Esophagus squamous epithelium (tissue), 5 donors: Measurements from ENCODE around the gene ZNF766. TPM values are rescaled to one million over a fixed set of nuclear protein-coding genes. Genes with fewer than 3 reads are reported as not detected.

Source experiments
- DNase-seq: peaks from one replicate; lab custom pipeline; 2025; lab: John Stamatoyannopoulos, UW
- H3K27ac ChIP-seq, 4 donors: fragments of 200-600 bp; sonication (generic); one replicate each; pipeline ENCODE4 v1.5.1; 2016 to 2019; ENCODE audit warnings: mild to moderate bottlenecking in 1 of 4
- H3K27me3 ChIP-seq, 4 donors: fragments of 200-600 bp; sonication (generic); 1 replicate in 3 of 4; 2 replicates in 1 of 4; pipeline versions ENCODE4 v1.5.1 to v1.6.0; 2017 to 2021; ENCODE audit warnings: antibody characterized with exemption in 1 of 4
- H3K36me3 ChIP-seq, 3 donors: fragments of 200-600 bp; sonication (generic); one replicate each; pipeline ENCODE4 v1.5.1; 2016 to 2019
- H3K4me1 ChIP-seq, 3 donors: fragments of 200-600 bp; sonication (generic); one replicate each; pipeline ENCODE4 v1.5.1; 2017 to 2019
- H3K4me3 ChIP-seq, 4 donors: fragments of 200-600 bp; sonication (generic); 1 replicate in 3 of 4; 2 replicates in 1 of 4; pipeline ENCODE4 v1.5.1; 2016 to 2019; ENCODE audit warnings: mild to moderate bottlenecking in 2 of 4, moderate library complexity in 1 of 4
- H3K9me3 ChIP-seq, 3 donors: fragments of 200-600 bp; sonication (generic); one replicate each; pipeline ENCODE4 v1.5.1; 2016 to 2019
- POLR2A ChIP-seq, 4 donors: fragments of 450-650 bp; IDR thresholded peaks; one replicate each; pipeline ENCODE4 v1.6.1; 2017; ENCODE audit warnings: antibody characterized with exemption in 4 of 4, mild to moderate bottlenecking in 4 of 4, moderate library complexity in 3 of 4
- WGBS, 2 donors: methylation state at CpG; one replicate each; pipeline ENCODE4 v1.1.5; 2018; 5-methylcytosine and 5-hydroxymethylcytosine counted together
- intact Hi-C: fragments of 100-400 bp; cut with DNase I; formaldehyde crosslinking; loops from one replicate; pipeline ENCODE4 v1.15.0; 2022
- total RNA-seq, 4 donors: library from RNA; depleted of rRNA; stranded (reverse); fragments of >200 nt; gene quantifications; one replicate each; pipeline ENCODE4 v1.1.0, GENCODE V29; 2016
- TF ChIP-seq, protein P1 (sequence below), 6 experiments: fragments of 450-650 bp in 4 of 6; fragments of 200-600 bp in 2 of 6; sonication (generic) in 2 of 6; IDR thresholded peaks; one replicate each; pipeline ENCODE4 v1.5.1; 2016 to 2019; ENCODE audit warnings: antibody characterized with exemption in 6 of 6, mild to moderate bottlenecking in 4 of 6, moderate library complexity in 4 of 6
- donor health status: DM: yes; HTN: yes; CAD: no.

ZNF766 gene
- total RNA-seq, 4 donors from 2014 or later, result 2.5 to 8.4 (median 3.9) TPM

GRCh38 chr19:52307275-52307674, 37.9 kb downstream of the ZNF766 start:
- peaks cover 0 to 99% (median 5%) of the 10 kb centered on the region in 3 donors for H3K36me3 ChIP-seq
- peaks cover 13 to 99% (median 78%) of the 10 kb centered on the region in 3 donors for H3K9me3 ChIP-seq
- DNase-seq, result no peak
- H3K27me3 ChIP-seq, result no peaks in the 10 kb centered on the region
- 94 to 95% methylated on average over 6 to 9 of the region's 10 CpGs for WGBS, 2 donors
- H3K27ac ChIP-seq, result no peak overlapping the region
- H3K4me1 ChIP-seq, result no peaks in the 10 kb centered on the region
- intact Hi-C loops, result no loop called here
- no peak for TF ChIP-seq POLR2A (IDR thresholded peaks at IDR 0.05)
- TF ChIP-seq, protein P1, sequence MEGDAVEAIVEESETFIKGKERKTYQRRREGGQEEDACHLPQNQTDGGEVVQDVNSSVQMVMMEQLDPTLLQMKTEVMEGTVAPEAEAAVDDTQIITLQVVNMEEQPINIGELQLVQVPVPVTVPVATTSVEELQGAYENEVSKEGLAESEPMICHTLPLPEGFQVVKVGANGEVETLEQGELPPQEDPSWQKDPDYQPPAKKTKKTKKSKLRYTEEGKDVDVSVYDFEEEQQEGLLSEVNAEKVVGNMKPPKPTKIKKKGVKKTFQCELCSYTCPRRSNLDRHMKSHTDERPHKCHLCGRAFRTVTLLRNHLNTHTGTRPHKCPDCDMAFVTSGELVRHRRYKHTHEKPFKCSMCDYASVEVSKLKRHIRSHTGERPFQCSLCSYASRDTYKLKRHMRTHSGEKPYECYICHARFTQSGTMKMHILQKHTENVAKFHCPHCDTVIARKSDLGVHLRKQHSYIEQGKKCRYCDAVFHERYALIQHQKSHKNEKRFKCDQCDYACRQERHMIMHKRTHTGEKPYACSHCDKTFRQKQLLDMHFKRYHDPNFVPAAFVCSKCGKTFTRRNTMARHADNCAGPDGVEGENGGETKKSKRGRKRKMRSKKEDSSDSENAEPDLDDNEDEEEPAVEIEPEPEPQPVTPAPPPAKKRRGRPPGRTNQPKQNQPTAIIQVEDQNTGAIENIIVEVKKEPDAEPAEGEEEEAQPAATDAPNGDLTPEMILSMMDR (IDR thresholded peaks at IDR 0.05), result no peak
- peak overlapping the region in 1 of 4 donors; percentile 2 for H3K4me3 ChIP-seq

DNA sequence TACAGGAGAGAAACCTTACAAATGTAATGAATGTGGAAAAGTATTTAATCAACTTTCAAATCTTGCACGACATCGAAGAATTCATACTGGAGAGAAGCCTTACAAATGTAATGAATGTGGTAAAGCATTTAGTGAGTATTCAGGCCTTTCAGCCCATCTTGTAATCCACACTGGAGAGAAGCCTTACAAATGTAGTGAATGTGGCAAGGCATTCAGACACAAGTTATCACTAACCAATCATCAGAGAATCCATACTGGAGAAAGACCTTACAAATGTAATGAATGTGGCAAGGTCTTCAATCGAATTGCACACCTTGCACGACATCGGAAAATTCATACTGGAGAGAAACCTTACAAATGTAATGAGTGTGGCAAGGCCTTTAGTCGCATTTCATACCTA, 53.0 kb downstream of the ZNF766 start:
- WGBS, 2 donors, result 93 to 95% methylated on average over 6 of the region's 6 CpGs
- Histone ChIP-seq H3K9me3 (peaks cover 14 to 100% (median 96%) of the 10 kb centered on the region in 3 donors), H3K36me3 (peaks cover 20 to 61% (median 36%) of the 10 kb centered on the region in 3 donors), H3K27ac (no peak overlapping the region), H3K27me3 (no peaks in the 10 kb centered on the region), H3K4me3 (peak overlapping the region in 1 of 4 donors; percentile 31), H3K4me1 (no peaks in the 10 kb centered on the region)
- DNase-seq, result no peak
- TF ChIP-seq, protein P1 (IDR thresholded peaks at IDR 0.05), result no peak
- TF ChIP-seq POLR2A (IDR thresholded peaks at IDR 0.05), result no peak
- intact Hi-C loops, result no loop called here

DNA sequence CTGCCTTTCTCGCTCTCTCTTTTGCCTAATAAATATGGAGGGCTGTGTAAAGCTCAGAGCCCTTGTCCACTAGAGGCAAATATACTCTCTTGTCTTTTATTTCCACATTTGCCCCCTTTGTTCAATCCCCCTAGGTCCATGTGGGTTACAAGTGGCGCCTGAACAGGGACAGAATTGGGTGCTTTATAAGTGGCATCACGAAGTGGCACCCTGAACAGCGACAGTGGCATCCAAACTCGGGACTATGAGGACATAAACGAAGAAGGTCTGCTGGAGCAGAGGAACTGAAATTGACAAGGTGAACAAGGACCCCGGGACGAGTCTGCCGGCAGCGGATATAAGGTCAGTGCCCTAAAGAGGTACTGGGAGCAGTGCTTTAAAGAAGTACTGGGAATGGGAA, 62.4 kb downstream of the ZNF766 start:
- intact Hi-C loops, result no loop called here
- Histone ChIP-seq H3K27me3 (no peaks in the 10 kb centered on the region), H3K27ac (no peak overlapping the region), H3K4me1 (peaks cover 0 to 9% (median 2%) of the 10 kb centered on the region in 3 donors), H3K36me3 (no peaks in the 10 kb centered on the region), H3K4me3 (no peak overlapping the region), H3K9me3 (peaks cover 0 to 86% (median 75%) of the 10 kb centered on the region in 3 donors)
- DNase-seq, result no peak
- TF ChIP-seq, protein P1 (IDR thresholded peaks at IDR 0.05), result no peak
- TF ChIP-seq POLR2A (IDR thresholded peaks at IDR 0.05), result no peak
- WGBS, 2 donors, result 76 to 78% methylated on average over 10 of the region's 10 CpGs

- peaks cover 0 to 46% (median 40%) of the 10 kb centered on the region in 3 donors for H3K9me3 ChIP-seq
Observed at GRCh38 chr19:52335768-52336116, 66.4 kb downstream of the ZNF766 start.

DNA sequence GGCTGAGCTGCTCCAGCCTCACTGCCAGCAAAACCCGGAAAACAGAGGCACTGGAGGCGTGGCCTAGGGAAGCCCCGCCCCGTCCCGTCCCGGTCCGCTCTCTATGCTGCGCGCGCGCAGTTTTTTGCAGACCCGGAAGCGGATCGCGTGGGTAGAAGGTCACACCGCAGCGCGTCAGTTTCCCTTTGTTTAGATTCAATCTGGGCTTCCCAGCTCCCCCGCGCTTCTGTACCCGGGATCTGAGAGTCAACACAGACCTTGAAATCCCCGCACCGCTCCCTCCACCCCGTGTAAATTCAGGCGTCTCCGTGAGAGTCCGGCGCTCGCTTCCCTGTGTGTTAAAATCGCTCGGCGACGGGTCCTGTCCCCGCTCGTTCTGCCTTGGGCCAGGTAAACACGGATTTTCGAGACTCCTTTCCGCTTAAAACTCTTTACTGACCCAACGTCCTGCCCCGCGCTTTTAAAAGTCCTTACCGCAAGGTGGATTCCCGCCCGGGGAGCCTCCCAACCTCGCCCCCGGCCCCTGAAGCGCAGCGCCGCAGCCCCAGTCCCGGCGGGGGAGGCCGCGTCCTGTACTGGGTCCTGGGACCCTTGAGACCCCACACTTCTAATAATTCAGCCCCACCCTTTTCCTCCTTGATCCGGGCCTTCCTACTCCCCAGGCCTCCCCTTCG, 66.9 kb downstream of the ZNF766 start, which contains the start of gene ZNF610:
Gene ZNF610, plus strand, starts transcription at position 127 of the 674 bp plus-strand sequence. CDS start 12,930 bp downstream, outside the sequence.
- WGBS, 2 donors, result 0 to 4% methylated on average over 22 to 26 of the region's 55 CpGs

More at GRCh38 chr19:52335768-52336116, 66.4 kb downstream of the ZNF766 start:
- TF ChIP-seq POLR2A (IDR thresholded peaks at IDR 0.05), result no peak
- TF ChIP-seq, protein P1 (IDR thresholded peaks at IDR 0.05), result no peak
- no peak for DNase-seq
- H3K27me3 ChIP-seq, result no peaks in the 10 kb centered on the region
- H3K36me3 ChIP-seq, result peaks cover 0 to 7% (median 0%) of the 10 kb centered on the region in 3 donors
- H3K27ac ChIP-seq, result peak overlapping the region; percentile 73 to 87 (median 82)
- intact Hi-C loops, result no loop called here
- 68 to 72% methylated on average over 7 of the region's 9 CpGs for WGBS, 2 donors
- H3K4me1 ChIP-seq, result peaks cover 0 to 17% (median 7%) of the 10 kb centered on the region in 3 donors
- H3K4me3 ChIP-seq, result peak overlapping the region; percentile 64 to 86 (median 77)

More for the DNA sequence above, 66.9 kb downstream of the ZNF766 start, which contains the start of gene ZNF610:
- Histone ChIP-seq H3K4me1 (peaks cover 0 to 17% (median 7%) of the 10 kb centered on the region in 3 donors), H3K27me3 (no peaks in the 10 kb centered on the region), H3K36me3 (peaks cover 0 to 7% (median 0%) of the 10 kb centered on the region in 3 donors), H3K27ac (peak within 1 kb of the TSS; percentile 73 to 87 (median 82)), H3K9me3 (peaks cover 0 to 42% (median 35%) of the 10 kb centered on the region in 3 donors), H3K4me3 (peak within 1 kb of the TSS; percentile 64 to 86 (median 77))
- DNase-seq, result peak; percentile 28
- intact Hi-C loops, result no loop called here
- TF ChIP-seq, protein P1 (IDR thresholded peaks at IDR 0.05), result no peak
- peak in 3 of 4 donors; percentile 9 to 47 (median 32) for TF ChIP-seq POLR2A (IDR thresholded peaks at IDR 0.05)
